GM23338 (cell line): Measurements from ENCODE around the gene KRTAP10-5. TPM values are rescaled to one million over a fixed set of nuclear protein-coding genes. Genes with fewer than 3 reads are reported as not detected.

Source experiments
- ATAC-seq: fragments of 200-7000 bp; cut with Tn5 transposase; 3 replicates; pipeline ENCODE4 v1.9.1; 2020
- DNase-seq: peaks from one replicate; pipeline ENCODE4 v3.0.0-alpha.2; 2015; ENCODE audit warnings: low spot score
- H2AFZ ChIP-seq: fragments of 200-600 bp; sonication (generic); 2 replicates; pipeline ENCODE4 v1.8.0; 2016; ENCODE audit warnings: antibody characterized with exemption, mild to moderate bottlenecking, moderate library complexity
- H3F3A ChIP-seq: fragments of 200-600 bp; sonication (generic); replicated peaks from 2 replicates; pipeline ENCODE4 v1.8.0; 2017; ENCODE audit warnings: antibody characterized with exemption, mixed run types, low read depth
- H3K27ac ChIP-seq: fragments of 200-600 bp; sonication (generic); 2 replicates; pipeline ENCODE4 v1.6.1; 2016; ENCODE audit warnings: low read depth
- H3K27me3 ChIP-seq: fragments of 200-600 bp; sonication (generic); 2 replicates; pipeline ENCODE4 v1.8.0; 2016; ENCODE audit warnings: mild to moderate bottlenecking, mixed run types, moderate library complexity; ENCODE audit not compliant: insufficient read depth
- H3K36me3 ChIP-seq: fragments of 200-600 bp; sonication (generic); 2 replicates; pipeline ENCODE4 v1.8.0; 2016; ENCODE audit warnings: mild to moderate bottlenecking; ENCODE audit not compliant: insufficient read depth
- H3K4me1 ChIP-seq: fragments of 200-600 bp; sonication (generic); 2 replicates; pipeline ENCODE4 v1.8.0; 2016; ENCODE audit warnings: mild to moderate bottlenecking, moderate library complexity; ENCODE audit not compliant: insufficient read depth
- H3K4me2 ChIP-seq: fragments of 200-600 bp; sonication (generic); 2 replicates; pipeline ENCODE4 v1.7.1; 2017; ENCODE audit warnings: mixed run types
- H3K4me3 ChIP-seq: fragments of 200-600 bp; sonication (generic); 2 replicates; pipeline ENCODE4 v1.6.1; 2016; ENCODE audit warnings: mixed run types
- H3K79me2 ChIP-seq: fragments of 200-600 bp; sonication (generic); replicated peaks from 2 replicates; pipeline ENCODE4 v1.8.0; 2017; ENCODE audit warnings: mild to moderate bottlenecking; ENCODE audit not compliant: insufficient read depth
- H3K9me2 ChIP-seq: fragments of 200-600 bp; sonication (generic); 2 replicates; pipeline ENCODE4 v1.8.0; 2017; ENCODE audit not compliant: insufficient read depth
- H4K20me1 ChIP-seq: fragments of 200-600 bp; sonication (generic); replicated peaks from 2 replicates; pipeline ENCODE4 v1.8.0; 2017; ENCODE audit warnings: mild to moderate bottlenecking; ENCODE audit not compliant: insufficient read depth
- H3K27ac Mint-ChIP-seq: 2 replicates; pipeline ENCODE4 v1.8.0; 2020; ENCODE audit warnings: inconsistent platforms, mild to moderate bottlenecking, moderate library complexity, mixed read lengths
- H3K27me3 Mint-ChIP-seq: 3 replicates; pipeline ENCODE4 v1.8.0; 2022; ENCODE audit warnings: low read depth, mild to moderate bottlenecking, moderate library complexity, mixed read lengths, inconsistent platforms; ENCODE audit not compliant: insufficient read depth, poor library complexity
- H3K36me3 Mint-ChIP-seq: 3 replicates; pipeline ENCODE4 v1.8.0; 2021; ENCODE audit warnings: low read depth, mild to moderate bottlenecking, inconsistent platforms, moderate library complexity, mixed read lengths
- H3K4me1 Mint-ChIP-seq: 3 replicates; pipeline ENCODE4 v1.8.0; 2020; ENCODE audit warnings: mild to moderate bottlenecking, inconsistent platforms, mixed read lengths
- H3K4me3 Mint-ChIP-seq: 3 replicates; pipeline ENCODE4 v1.8.0; 2021; ENCODE audit warnings: moderate library complexity, mild to moderate bottlenecking, inconsistent platforms, mixed read lengths
- H3K9me3 Mint-ChIP-seq: 3 replicates; pipeline ENCODE4 v1.8.0; 2020; ENCODE audit warnings: moderate library complexity, mild to moderate bottlenecking, inconsistent platforms, mixed read lengths
- CREB1 ChIP-seq: fragments of 250-450 bp; sonication (Bioruptor Pico); IDR thresholded peaks from 2 replicates; pipeline ENCODE4 v1.5.0; 2020; ENCODE audit warnings: low read depth, mild to moderate bottlenecking, moderate library complexity
- EZH2 ChIP-seq: fragments of 200-600 bp; sonication (generic); IDR thresholded peaks from one replicate; pipeline ENCODE4 v1.8.0; 2017; ENCODE audit warnings: antibody characterized with exemption, mild to moderate bottlenecking, low read depth; ENCODE audit not compliant: unreplicated experiment
- EZH2phosphoT487 ChIP-seq: fragments of 200-600 bp; sonication (generic); IDR thresholded peaks from one replicate; pipeline ENCODE4 v1.8.1; 2018; ENCODE audit warnings: antibody characterized with exemption; ENCODE audit not compliant: unreplicated experiment
- JUNB ChIP-seq: IDR thresholded peaks from one replicate; pipeline ENCODE4 v1.6.1; 2016; ENCODE audit warnings: antibody characterized with exemption; ENCODE audit not compliant: unreplicated experiment
- NANOG ChIP-seq: IDR thresholded peaks from 2 replicates; pipeline ENCODE4 v1.6.1; 2016; ENCODE audit warnings: antibody characterized with exemption, borderline replicate concordance
- POLR2AphosphoS5 ChIP-seq: IDR thresholded peaks from 2 replicates; pipeline ENCODE4 v1.6.1; 2016; ENCODE audit warnings: antibody characterized with exemption, low read depth
- STAT1 ChIP-seq: IDR thresholded peaks from one replicate; pipeline ENCODE4 v1.6.1; 2016; ENCODE audit warnings: antibody characterized with exemption; ENCODE audit not compliant: unreplicated experiment
- ZNF114 ChIP-seq: fragments of 250-450 bp; sonication (Bioruptor Pico); IDR thresholded peaks from 2 replicates; pipeline ENCODE4 v1.5.0; 2020; ENCODE audit warnings: mild to moderate bottlenecking, moderate library complexity
- ZNF331 ChIP-seq: fragments of 250-450 bp; sonication (Bioruptor Pico); IDR thresholded peaks from 2 replicates; pipeline ENCODE4 v1.5.0; 2020; ENCODE audit warnings: low read depth, mild to moderate bottlenecking, moderate library complexity
- polyA plus RNA-seq: library from polyadenylated mRNA; unstranded; fragments of >200 nt; fragmentation: Nextera tagmentation; extraction: Ambion mirVana; gene quantifications from 2 replicates; pipeline ENCODE4 v1.2.1, GENCODE V29; 2016
- total RNA-seq: library from RNA; depleted of rRNA; stranded (reverse); fragments of >200 nt; shearing (Covaris generic); gene quantifications from 2 replicates; pipeline ENCODE4 v1.2.3, GENCODE V29; 2014
- TF ChIP-seq, protein P1 (sequence below): IDR thresholded peaks from 2 replicates; pipeline ENCODE4 v1.6.1; 2016; ENCODE audit warnings: antibody characterized with exemption
- TF ChIP-seq, protein P2 (sequence below): IDR thresholded peaks from one replicate; pipeline ENCODE4 v1.6.1; 2018; ENCODE audit warnings: antibody characterized with exemption; ENCODE audit not compliant: unreplicated experiment
- TF ChIP-seq, protein P3 (sequence below): fragments of 250-450 bp; sonication (Bioruptor Pico); IDR thresholded peaks from 2 replicates; pipeline ENCODE4 v1.5.0; 2020; ENCODE audit warnings: mild to moderate bottlenecking, moderate library complexity
- TF ChIP-seq, protein P4 (sequence below), 2 experiments: fragments of 200-600 bp in 1 of 2; sonication (generic) in 1 of 2; conservative IDR thresholded peaks; 2 replicates each; pipeline versions ENCODE4 v1.5.1 to v1.6.1; 2016 to 2017; ENCODE audit warnings: antibody characterized with exemption in 2 of 2, low read depth in 2 of 2, mild to moderate bottlenecking in 2 of 2, moderate library complexity in 1 of 2

Gene KRTAP10-5
- total and polyA plus RNA-seq, 2 experiments from 2014 or later: not detected

DNA sequence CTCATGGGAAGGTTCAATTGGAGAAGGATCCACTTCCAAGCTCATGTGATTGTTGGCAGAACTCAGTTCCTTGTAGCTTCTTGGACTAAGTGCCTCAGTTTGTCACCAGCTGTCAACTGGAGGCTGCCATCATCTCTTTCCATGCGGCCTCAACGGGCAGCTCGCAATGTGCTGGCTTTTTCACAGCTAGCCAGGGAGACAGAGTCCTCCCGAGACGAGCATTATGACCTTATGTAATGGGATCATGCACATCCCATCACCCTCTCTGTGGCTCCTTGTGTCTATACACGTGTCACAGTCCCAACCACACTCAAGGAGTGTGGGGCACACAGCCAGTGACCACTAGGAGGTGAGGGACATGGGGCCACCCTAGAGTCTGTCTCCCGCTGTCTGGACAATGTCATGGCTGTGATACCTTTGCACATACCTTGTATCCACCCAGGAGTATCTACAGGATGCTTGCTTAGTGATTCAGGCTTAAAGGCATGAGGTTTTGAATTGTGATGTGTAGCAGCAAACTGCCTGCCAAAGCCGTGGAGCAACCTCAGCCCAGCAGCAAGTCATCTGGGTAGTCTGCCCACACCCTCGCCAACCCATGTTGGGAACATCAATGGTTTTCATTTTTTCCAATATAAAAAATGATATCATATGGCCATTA is 15.8 kb upstream of the KRTAP10-5 start (continued):
- no peak for TF ChIP-seq EZH2phosphoT487
- TF ChIP-seq ZNF114: no peak
- no peak for TF ChIP-seq POLR2AphosphoS5

DNA sequence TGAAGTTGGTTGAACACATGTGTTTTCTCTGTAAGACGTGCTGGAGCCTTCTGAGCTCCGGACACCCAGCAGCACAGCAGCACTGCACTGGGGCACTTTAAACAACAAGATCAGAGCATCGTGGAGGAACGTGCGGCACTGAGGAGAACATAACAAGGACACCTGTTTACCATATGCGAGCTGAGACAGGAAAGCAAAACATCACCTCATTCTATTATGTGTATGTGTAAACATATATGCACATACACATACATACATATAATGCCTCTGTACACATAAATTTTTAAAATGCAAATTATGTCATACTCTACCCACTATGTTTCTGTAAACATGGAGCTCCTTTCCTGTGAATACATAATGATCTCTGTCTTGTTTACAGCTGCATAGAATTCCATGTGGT is 15.1 kb upstream of the KRTAP10-5 start:
- H3K4me1 ChIP-seq: peaks cover 20% of the 10 kb centered on the region
- DNase-seq: no peak
- H3K27me3 ChIP-seq: no peaks in the 10 kb centered on the region
- peaks cover 7% of the 10 kb centered on the region for H3K27me3 Mint-ChIP-seq
- H3K4me2 ChIP-seq: no peak overlapping the region
- H3K36me3 ChIP-seq: no peaks in the 10 kb centered on the region
- peaks cover 36% of the 10 kb centered on the region for H3K4me1 Mint-ChIP-seq
- no peaks in the 10 kb centered on the region for H3K79me2 ChIP-seq
- H4K20me1 ChIP-seq: no peaks in the 10 kb centered on the region
- no peak overlapping the region for H3K4me3 ChIP-seq
- 0 out of 2 replicates have a peak, but pooled peaks cover 4% of the 10 kb centered on the region for H3F3A ChIP-seq
- H3K9me2 ChIP-seq: no peaks in the 10 kb centered on the region
- no peaks in the 10 kb centered on the region for H3K36me3 Mint-ChIP-seq
- H2AFZ ChIP-seq: no peak overlapping the region
- ATAC-seq: no peak
- peaks cover 5% of the 10 kb centered on the region; the same call in 1 of the 3 replicates for H3K9me3 Mint-ChIP-seq
- H3K27ac Mint-ChIP-seq: no peak overlapping the region
- no peak overlapping the region for H3K4me3 Mint-ChIP-seq
- H3K27ac ChIP-seq: no peak overlapping the region
- TF ChIP-seq, protein P1, sequence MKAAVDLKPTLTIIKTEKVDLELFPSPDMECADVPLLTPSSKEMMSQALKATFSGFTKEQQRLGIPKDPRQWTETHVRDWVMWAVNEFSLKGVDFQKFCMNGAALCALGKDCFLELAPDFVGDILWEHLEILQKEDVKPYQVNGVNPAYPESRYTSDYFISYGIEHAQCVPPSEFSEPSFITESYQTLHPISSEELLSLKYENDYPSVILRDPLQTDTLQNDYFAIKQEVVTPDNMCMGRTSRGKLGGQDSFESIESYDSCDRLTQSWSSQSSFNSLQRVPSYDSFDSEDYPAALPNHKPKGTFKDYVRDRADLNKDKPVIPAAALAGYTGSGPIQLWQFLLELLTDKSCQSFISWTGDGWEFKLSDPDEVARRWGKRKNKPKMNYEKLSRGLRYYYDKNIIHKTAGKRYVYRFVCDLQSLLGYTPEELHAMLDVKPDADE: no peak
- TF ChIP-seq CREB1 (CRISPR knock-in tag) (no peak), JUNB (no peak), EZH2 (no peak), NANOG (no peak), ZNF331 (CRISPR knock-in tag) (no peak), POLR2AphosphoS5 (no peak), STAT1 (no peak), ZNF114 (no peak)
- TF ChIP-seq, protein P2, sequence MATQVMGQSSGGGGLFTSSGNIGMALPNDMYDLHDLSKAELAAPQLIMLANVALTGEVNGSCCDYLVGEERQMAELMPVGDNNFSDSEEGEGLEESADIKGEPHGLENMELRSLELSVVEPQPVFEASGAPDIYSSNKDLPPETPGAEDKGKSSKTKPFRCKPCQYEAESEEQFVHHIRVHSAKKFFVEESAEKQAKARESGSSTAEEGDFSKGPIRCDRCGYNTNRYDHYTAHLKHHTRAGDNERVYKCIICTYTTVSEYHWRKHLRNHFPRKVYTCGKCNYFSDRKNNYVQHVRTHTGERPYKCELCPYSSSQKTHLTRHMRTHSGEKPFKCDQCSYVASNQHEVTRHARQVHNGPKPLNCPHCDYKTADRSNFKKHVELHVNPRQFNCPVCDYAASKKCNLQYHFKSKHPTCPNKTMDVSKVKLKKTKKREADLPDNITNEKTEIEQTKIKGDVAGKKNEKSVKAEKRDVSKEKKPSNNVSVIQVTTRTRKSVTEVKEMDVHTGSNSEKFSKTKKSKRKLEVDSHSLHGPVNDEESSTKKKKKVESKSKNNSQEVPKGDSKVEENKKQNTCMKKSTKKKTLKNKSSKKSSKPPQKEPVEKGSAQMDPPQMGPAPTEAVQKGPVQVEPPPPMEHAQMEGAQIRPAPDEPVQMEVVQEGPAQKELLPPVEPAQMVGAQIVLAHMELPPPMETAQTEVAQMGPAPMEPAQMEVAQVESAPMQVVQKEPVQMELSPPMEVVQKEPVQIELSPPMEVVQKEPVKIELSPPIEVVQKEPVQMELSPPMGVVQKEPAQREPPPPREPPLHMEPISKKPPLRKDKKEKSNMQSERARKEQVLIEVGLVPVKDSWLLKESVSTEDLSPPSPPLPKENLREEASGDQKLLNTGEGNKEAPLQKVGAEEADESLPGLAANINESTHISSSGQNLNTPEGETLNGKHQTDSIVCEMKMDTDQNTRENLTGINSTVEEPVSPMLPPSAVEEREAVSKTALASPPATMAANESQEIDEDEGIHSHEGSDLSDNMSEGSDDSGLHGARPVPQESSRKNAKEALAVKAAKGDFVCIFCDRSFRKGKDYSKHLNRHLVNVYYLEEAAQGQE: no peak
- TF ChIP-seq, protein P3, sequence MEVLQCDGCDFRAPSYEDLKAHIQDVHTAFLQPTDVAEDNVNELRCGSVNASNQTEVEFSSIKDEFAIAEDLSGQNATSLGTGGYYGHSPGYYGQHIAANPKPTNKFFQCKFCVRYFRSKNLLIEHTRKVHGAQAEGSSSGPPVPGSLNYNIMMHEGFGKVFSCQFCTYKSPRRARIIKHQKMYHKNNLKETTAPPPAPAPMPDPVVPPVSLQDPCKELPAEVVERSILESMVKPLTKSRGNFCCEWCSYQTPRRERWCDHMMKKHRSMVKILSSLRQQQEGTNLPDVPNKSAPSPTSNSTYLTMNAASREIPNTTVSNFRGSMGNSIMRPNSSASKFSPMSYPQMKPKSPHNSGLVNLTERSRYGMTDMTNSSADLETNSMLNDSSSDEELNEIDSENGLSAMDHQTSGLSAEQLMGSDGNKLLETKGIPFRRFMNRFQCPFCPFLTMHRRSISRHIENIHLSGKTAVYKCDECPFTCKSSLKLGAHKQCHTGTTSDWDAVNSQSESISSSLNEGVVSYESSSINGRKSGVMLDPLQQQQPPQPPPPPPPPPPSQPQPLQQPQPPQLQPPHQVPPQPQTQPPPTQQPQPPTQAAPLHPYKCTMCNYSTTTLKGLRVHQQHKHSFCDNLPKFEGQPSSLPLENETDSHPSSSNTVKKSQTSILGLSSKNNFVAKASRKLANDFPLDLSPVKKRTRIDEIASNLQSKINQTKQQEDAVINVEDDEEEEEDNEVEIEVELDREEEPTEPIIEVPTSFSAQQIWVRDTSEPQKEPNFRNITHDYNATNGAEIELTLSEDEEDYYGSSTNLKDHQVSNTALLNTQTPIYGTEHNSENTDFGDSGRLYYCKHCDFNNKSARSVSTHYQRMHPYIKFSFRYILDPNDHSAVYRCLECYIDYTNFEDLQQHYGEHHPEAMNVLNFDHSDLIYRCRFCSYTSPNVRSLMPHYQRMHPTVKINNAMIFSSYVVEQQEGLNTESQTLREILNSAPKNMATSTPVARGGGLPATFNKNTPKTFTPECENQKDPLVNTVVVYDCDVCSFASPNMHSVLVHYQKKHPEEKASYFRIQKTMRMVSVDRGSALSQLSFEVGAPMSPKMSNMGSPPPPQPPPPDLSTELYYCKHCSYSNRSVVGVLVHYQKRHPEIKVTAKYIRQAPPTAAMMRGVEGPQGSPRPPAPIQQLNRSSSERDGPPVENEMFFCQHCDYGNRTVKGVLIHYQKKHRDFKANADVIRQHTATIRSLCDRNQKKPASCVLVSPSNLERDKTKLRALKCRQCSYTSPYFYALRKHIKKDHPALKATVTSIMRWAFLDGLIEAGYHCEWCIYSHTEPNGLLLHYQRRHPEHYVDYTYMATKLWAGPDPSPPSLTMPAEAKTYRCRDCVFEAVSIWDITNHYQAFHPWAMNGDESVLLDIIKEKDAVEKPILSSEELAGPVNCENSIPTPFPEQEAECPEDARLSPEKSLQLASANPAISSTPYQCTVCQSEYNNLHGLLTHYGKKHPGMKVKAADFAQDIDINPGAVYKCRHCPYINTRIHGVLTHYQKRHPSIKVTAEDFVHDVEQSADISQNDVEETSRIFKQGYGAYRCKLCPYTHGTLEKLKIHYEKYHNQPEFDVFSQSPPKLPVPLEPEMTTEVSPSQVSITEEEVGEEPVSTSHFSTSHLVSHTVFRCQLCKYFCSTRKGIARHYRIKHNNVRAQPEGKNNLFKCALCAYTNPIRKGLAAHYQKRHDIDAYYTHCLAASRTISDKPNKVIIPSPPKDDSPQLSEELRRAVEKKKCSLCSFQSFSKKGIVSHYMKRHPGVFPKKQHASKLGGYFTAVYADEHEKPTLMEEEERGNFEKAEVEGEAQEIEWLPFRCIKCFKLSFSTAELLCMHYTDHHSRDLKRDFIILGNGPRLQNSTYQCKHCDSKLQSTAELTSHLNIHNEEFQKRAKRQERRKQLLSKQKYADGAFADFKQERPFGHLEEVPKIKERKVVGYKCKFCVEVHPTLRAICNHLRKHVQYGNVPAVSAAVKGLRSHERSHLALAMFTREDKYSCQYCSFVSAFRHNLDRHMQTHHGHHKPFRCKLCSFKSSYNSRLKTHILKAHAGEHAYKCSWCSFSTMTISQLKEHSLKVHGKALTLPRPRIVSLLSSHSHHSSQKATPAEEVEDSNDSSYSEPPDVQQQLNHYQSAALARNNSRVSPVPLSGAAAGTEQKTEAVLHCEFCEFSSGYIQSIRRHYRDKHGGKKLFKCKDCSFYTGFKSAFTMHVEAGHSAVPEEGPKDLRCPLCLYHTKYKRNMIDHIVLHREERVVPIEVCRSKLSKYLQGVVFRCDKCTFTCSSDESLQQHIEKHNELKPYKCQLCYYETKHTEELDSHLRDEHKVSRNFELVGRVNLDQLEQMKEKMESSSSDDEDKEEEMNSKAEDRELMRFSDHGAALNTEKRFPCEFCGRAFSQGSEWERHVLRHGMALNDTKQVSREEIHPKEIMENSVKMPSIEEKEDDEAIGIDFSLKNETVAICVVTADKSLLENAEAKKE (CRISPR knock-in tag): no peak
- TF ChIP-seq, protein P4, sequence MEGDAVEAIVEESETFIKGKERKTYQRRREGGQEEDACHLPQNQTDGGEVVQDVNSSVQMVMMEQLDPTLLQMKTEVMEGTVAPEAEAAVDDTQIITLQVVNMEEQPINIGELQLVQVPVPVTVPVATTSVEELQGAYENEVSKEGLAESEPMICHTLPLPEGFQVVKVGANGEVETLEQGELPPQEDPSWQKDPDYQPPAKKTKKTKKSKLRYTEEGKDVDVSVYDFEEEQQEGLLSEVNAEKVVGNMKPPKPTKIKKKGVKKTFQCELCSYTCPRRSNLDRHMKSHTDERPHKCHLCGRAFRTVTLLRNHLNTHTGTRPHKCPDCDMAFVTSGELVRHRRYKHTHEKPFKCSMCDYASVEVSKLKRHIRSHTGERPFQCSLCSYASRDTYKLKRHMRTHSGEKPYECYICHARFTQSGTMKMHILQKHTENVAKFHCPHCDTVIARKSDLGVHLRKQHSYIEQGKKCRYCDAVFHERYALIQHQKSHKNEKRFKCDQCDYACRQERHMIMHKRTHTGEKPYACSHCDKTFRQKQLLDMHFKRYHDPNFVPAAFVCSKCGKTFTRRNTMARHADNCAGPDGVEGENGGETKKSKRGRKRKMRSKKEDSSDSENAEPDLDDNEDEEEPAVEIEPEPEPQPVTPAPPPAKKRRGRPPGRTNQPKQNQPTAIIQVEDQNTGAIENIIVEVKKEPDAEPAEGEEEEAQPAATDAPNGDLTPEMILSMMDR (conservative IDR thresholded peaks at IDR 0.05; ENCODE audit: low read depth in 2 of 2): no peak
